DND-41 (cell line): ENCODE results near the gene CBARP.

Source experiments
- ATAC-seq: fragments of 200-7000 bp; cut with Tn5 transposase; 3 replicates; pipeline ENCODE4 v1.9.1; 2021; ENCODE audit warnings: low read depth; ENCODE audit not compliant: insufficient read depth
- DNase-seq: peaks from one replicate; pipeline ENCODE4 v3.0.0-alpha.2; 2020
- H2AFZ ChIP-seq: 2 replicates; pipeline ENCODE4 v1.6.0; 2012; ENCODE audit warnings: low read depth, low read length
- H3K27ac ChIP-seq: 2 replicates; pipeline ENCODE4 v1.5.1; 2012; ENCODE audit warnings: low read length, inconsistent platforms
- H3K27me3 ChIP-seq: fragments of 200-600 bp; sonication (generic); 2 replicates; pipeline ENCODE4 v1.6.0; 2012; ENCODE audit warnings: low read length, mild to moderate bottlenecking, inconsistent platforms; ENCODE audit not compliant: insufficient read depth, poor library complexity
- H3K36me3 ChIP-seq: 2 replicates; pipeline ENCODE4 v1.5.1; 2012; ENCODE audit warnings: low read length, inconsistent platforms; ENCODE audit not compliant: insufficient read depth
- H3K4me1 ChIP-seq: 2 replicates; pipeline ENCODE4 v1.5.1; 2012; ENCODE audit warnings: mild to moderate bottlenecking, low read length; ENCODE audit not compliant: insufficient read depth
- H3K4me2 ChIP-seq: 2 replicates; pipeline ENCODE4 v1.6.0; 2012; ENCODE audit warnings: mild to moderate bottlenecking, moderate library complexity, low read length, inconsistent platforms; ENCODE audit not compliant: insufficient read depth
- H3K4me3 ChIP-seq, 2 experiments: fragments of 200-600 bp in 1 of 2; shearing (Covaris generic) in 1 of 2; 2 replicates each; pipeline ENCODE4 v1.5.1; 2012 to 2016; ENCODE audit warnings: inconsistent platforms in 2 of 2, low read length in 2 of 2, mild to moderate bottlenecking in 2 of 2, low read depth in 1 of 2, moderate library complexity in 1 of 2
- H3K79me2 ChIP-seq: 2 replicates; pipeline ENCODE4 v1.6.0; 2012; ENCODE audit warnings: low read length, inconsistent platforms; ENCODE audit not compliant: insufficient read depth
- H3K9ac ChIP-seq: 2 replicates; pipeline ENCODE4 v1.6.0; 2012; ENCODE audit warnings: low read depth, mild to moderate bottlenecking, inconsistent platforms, low read length, moderate library complexity
- H3K9me3 ChIP-seq: 2 replicates; pipeline ENCODE4 v1.5.1; 2012; ENCODE audit warnings: low read length, moderate library complexity, mild to moderate bottlenecking, inconsistent platforms; ENCODE audit not compliant: insufficient read depth, severe bottlenecking
- H4K20me1 ChIP-seq: 2 replicates; pipeline ENCODE4 v1.6.0; 2012; ENCODE audit warnings: low read length; ENCODE audit not compliant: insufficient read depth
- CTCF ChIP-seq: IDR thresholded peaks from 2 replicates; pipeline ENCODE4 v1.5.1; 2012; ENCODE audit warnings: borderline replicate concordance, low read length, moderate library complexity, mild to moderate bottlenecking; ENCODE audit not compliant: poor library complexity, severe bottlenecking; ENCODE audit errors: extremely low read depth
- EZH2 ChIP-seq: IDR thresholded peaks from 3 replicates; pipeline ENCODE4 v1.6.1; 2012; ENCODE audit warnings: borderline replicate concordance, low read depth, mild to moderate bottlenecking, moderate library complexity, low read length, inconsistent platforms; ENCODE audit not compliant: severe bottlenecking

Gene CBARP

GRCh38 chr19:1199531-1199930, 38.3 kb downstream of the CBARP start:
- Histone ChIP-seq H3K79me2 (no peaks in the 10 kb centered on the region), H4K20me1 (no peaks in the 10 kb centered on the region), H3K9ac (no peak overlapping the region), H2AFZ (no peak overlapping the region), H3K27me3 (no peaks in the 10 kb centered on the region), H3K36me3 (no peaks in the 10 kb centered on the region), H3K4me3 (no peak overlapping the region), H3K4me1 (peaks cover 15% of the 10 kb centered on the region), H3K4me2 (no peak overlapping the region), H3K9me3 (no peaks in the 10 kb centered on the region), H3K27ac (no peak overlapping the region)
- ATAC-seq: no peak
- TF ChIP-seq CTCF (no peak), EZH2 (no peak)
- DNase-seq: no peak

- Histone ChIP-seq H3K27me3 (no peaks in the 10 kb centered on the region), H3K27ac (no peak overlapping the region), H3K9ac (no peak overlapping the region), H4K20me1 (no peaks in the 10 kb centered on the region), H3K9me3 (no peaks in the 10 kb centered on the region), H2AFZ (no peak overlapping the region), H3K4me2 (no peak overlapping the region), H3K4me1 (peaks cover 20% of the 10 kb centered on the region), H3K36me3 (no peaks in the 10 kb centered on the region), H3K4me3 (no peak overlapping the region), H3K79me2 (no peaks in the 10 kb centered on the region)
- DNase-seq: no peak
- ATAC-seq: peak; percentile 32; the same call in 1 of the 3 replicates
- TF ChIP-seq EZH2: no peak
- TF ChIP-seq CTCF: no peak
These were observed 48.4 kb downstream of the CBARP start for GRCh38 chr19:1189419-1189818.

- no peak overlapping the region for H3K27ac ChIP-seq
- DNase-seq: no peak
- H3K9ac ChIP-seq: no peak overlapping the region
- H3K9me3 ChIP-seq: no peaks in the 10 kb centered on the region
- H3K4me1 ChIP-seq: no peaks in the 10 kb centered on the region
- no peak overlapping the region for H3K4me3 ChIP-seq
- no peaks in the 10 kb centered on the region for H3K36me3 ChIP-seq
- no peak overlapping the region for H3K4me2 ChIP-seq
- no peak for TF ChIP-seq CTCF
- ATAC-seq: no peak
- no peaks in the 10 kb centered on the region for H4K20me1 ChIP-seq
- no peaks in the 10 kb centered on the region for H3K27me3 ChIP-seq
- H2AFZ ChIP-seq: no peak overlapping the region
- H3K79me2 ChIP-seq: no peaks in the 10 kb centered on the region
These were observed 54.1 kb downstream of the CBARP start for GRCh38 chr19:1183543-1184172.

GRCh38 chr19:1182727-1183126, 55.1 kb downstream of the CBARP start:
- Histone ChIP-seq H3K4me2 (no peak overlapping the region), H2AFZ (no peak overlapping the region), H3K27ac (no peak overlapping the region), H3K4me3 (no peak overlapping the region), H4K20me1 (no peaks in the 10 kb centered on the region), H3K27me3 (no peaks in the 10 kb centered on the region), H3K79me2 (no peaks in the 10 kb centered on the region), H3K9me3 (no peaks in the 10 kb centered on the region), H3K36me3 (no peaks in the 10 kb centered on the region), H3K4me1 (no peaks in the 10 kb centered on the region), H3K9ac (no peak overlapping the region)
- TF ChIP-seq EZH2 (no peak), CTCF (no peak)
- no peak for DNase-seq
- no peak for ATAC-seq
